Keratinocyte (primary cell): ENCODE measurements around the gene DEPDC7. TPM values are rescaled to one million over a fixed set of nuclear protein-coding genes. Genes with fewer than 3 reads are reported as not detected.
"Not testable (repeated sequence)": the region's sequence is repeated elsewhere in the genome, so short reads cannot be mapped to it uniquely, and the experiment has no call there.

ENCODE experiments used
- DNase-seq: peaks from one replicate; pipeline ENCODE4 v3.0.0-alpha.2; 2011; ENCODE audit warnings: low read depth, missing footprints, low spot score
- FAIRE-seq: peaks from 2 replicates; lab custom pipeline; 2011; peaks lifted over from hg19 to GRCh38; lab: Jason Lieb, UNC
- H2AFZ ChIP-seq: 2 replicates; pipeline ENCODE4 v1.6.0; 2012; ENCODE audit warnings: low read length, control low read depth, inconsistent platforms; ENCODE audit not compliant: control insufficient read depth
- H3K27ac ChIP-seq: 2 replicates; pipeline ENCODE4 v1.5.1; 2011; ENCODE audit warnings: low read length; ENCODE audit not compliant: control insufficient read depth, insufficient read depth
- H3K27me3 ChIP-seq: 3 replicates; pipeline ENCODE4 v1.6.0; 2011; ENCODE audit warnings: low read length; ENCODE audit not compliant: control insufficient read depth, insufficient read depth; ENCODE audit errors: extremely low read depth
- H3K36me3 ChIP-seq, 2 experiments: 2 replicates in 1 of 2; 3 replicates in 1 of 2; pipeline ENCODE4 v1.5.1; 2011; ENCODE audit warnings: low read length in 2 of 2, mild to moderate bottlenecking in 1 of 2; ENCODE audit not compliant: control insufficient read depth in 2 of 2, insufficient read depth in 2 of 2; ENCODE audit errors: extremely low read depth in 1 of 2
- H3K4me1 ChIP-seq: 3 replicates; pipeline ENCODE4 v1.5.1; 2011; ENCODE audit warnings: low read length; ENCODE audit not compliant: control insufficient read depth, insufficient read depth; ENCODE audit errors: extremely low read depth
- H3K4me2 ChIP-seq: 3 replicates; pipeline ENCODE4 v1.6.0; 2011; ENCODE audit warnings: low read depth, low read length; ENCODE audit not compliant: control insufficient read depth, insufficient read depth; ENCODE audit errors: extremely low read depth
- H3K4me3 ChIP-seq, 3 experiments: fragments of 200-600 bp in 1 of 3; sonication (generic) in 1 of 3; 2 replicates in 2 of 3; 3 replicates in 1 of 3; pipeline ENCODE4 v1.5.1; 2011 to 2016; ENCODE audit warnings: low read length in 3 of 3, mild to moderate bottlenecking in 3 of 3, control low read depth in 2 of 3, inconsistent platforms in 1 of 3, low read depth in 1 of 3, mixed read lengths in 1 of 3, mixed run types in 1 of 3, moderate library complexity in 1 of 3; ENCODE audit not compliant: control insufficient read depth in 2 of 3, insufficient read depth in 2 of 3; ENCODE audit errors: extremely low read depth in 1 of 3
- H3K79me2 ChIP-seq: 2 replicates; pipeline ENCODE4 v1.6.0; 2012; ENCODE audit warnings: low read length; ENCODE audit not compliant: control insufficient read depth, insufficient read depth
- H3K9ac ChIP-seq: 3 replicates; pipeline ENCODE4 v1.6.0; 2011; ENCODE audit warnings: low read length; ENCODE audit not compliant: control insufficient read depth, insufficient read depth; ENCODE audit errors: extremely low read depth
- H3K9me1 ChIP-seq: 3 replicates; pipeline ENCODE4 v1.6.0; 2011; ENCODE audit warnings: low read length; ENCODE audit not compliant: control insufficient read depth, insufficient read depth; ENCODE audit errors: extremely low read depth
- H3K9me3 ChIP-seq: 2 replicates; pipeline ENCODE4 v1.5.1; 2012; ENCODE audit warnings: low read depth, low read length; ENCODE audit not compliant: control insufficient read depth
- H4K20me1 ChIP-seq: 3 replicates; pipeline ENCODE4 v1.6.0; 2011; ENCODE audit warnings: low read length; ENCODE audit not compliant: control insufficient read depth, insufficient read depth; ENCODE audit errors: extremely low read depth
- CTCF ChIP-seq, 3 experiments: IDR thresholded peaks in 1 of 3; conservative IDR thresholded peaks in 1 of 3; optimal IDR thresholded peaks in 1 of 3; 2 replicates in 2 of 3; 3 replicates in 1 of 3; pipeline versions ENCODE3 to v1.5.1; 2011; ENCODE audit warnings: low read length in 3 of 3, mild to moderate bottlenecking in 3 of 3, moderate library complexity in 2 of 3, control low read depth in 1 of 3, inconsistent platforms in 1 of 3; ENCODE audit not compliant: insufficient read depth in 2 of 3; ENCODE audit errors: extremely low read depth in 1 of 3
- EZH2 ChIP-seq: IDR thresholded peaks from one replicate; pipeline ENCODE4 v1.6.1; 2012; ENCODE audit warnings: inconsistent platforms, mild to moderate bottlenecking, low read length, moderate library complexity
- dilution Hi-C: fragments of 300-500 bp; cut with MboI; formaldehyde crosslinking; loops from one replicate; pipeline ENCODE4 v1.7.0; 2020; ENCODE audit warnings: low sequenced_read_pairs; ENCODE audit not compliant: extremely low pct_ligation_motif_present
- polyA plus RNA-seq, 5 experiments: library from polyadenylated mRNA; depleted of rRNA in 3 of 5; stranded (reverse) in 3 of 5; stranded (forward) in 1 of 5; unstranded in 1 of 5; fragments of >200 nt; gene quantifications; 1 replicate in 1 of 5; 2 replicates in 3 of 5; 3 replicates in 1 of 5; pipeline versions ENCODE4 v1.2.1 to v1.2.3, GENCODE V29; 2011 to 2012; ENCODE audit warnings: missing spikeins in 2 of 5, low read depth in 1 of 5, low replicate concordance in 1 of 5

The DEPDC7 gene
- polyA plus RNA-seq, 1 donor (not counting 4 experiments of a cell fraction or from before 2014, with no cell fraction given) = 29.8 TPM

- H3K27ac ChIP-seq, FAIRE-seq: not testable (repeated sequence)
Observed at GRCh38 chr11:33049565-33050408, 34.1 kb downstream of the DEPDC7 start.

GRCh38 chr11:33052231-33052630 lies 36.6 kb downstream of the DEPDC7 start:
- H3K36me3 ChIP-seq = peaks cover 9 to 12% of the 10 kb centered on the region in 2 experiments

More at GRCh38 chr11:33049565-33050408, 34.1 kb downstream of the DEPDC7 start:
- DNase-seq, H4K20me1 ChIP-seq, H3K9ac ChIP-seq, H3K4me3 ChIP-seq, H2AFZ ChIP-seq, H3K27me3 ChIP-seq, H3K9me1 ChIP-seq, dilution Hi-C loops, H3K9me3 ChIP-seq, H3K4me2 ChIP-seq, H3K79me2 ChIP-seq: not testable (repeated sequence)
- Histone ChIP-seq H3K4me1 (peaks cover 19% of the 10 kb centered on the region), H3K36me3 (peaks cover 3 to 15% of the 10 kb centered on the region in 2 experiments)

More at GRCh38 chr11:33052231-33052630, 36.6 kb downstream of the DEPDC7 start:
- DNase-seq (no peak), FAIRE-seq (no peak)
- Histone ChIP-seq H3K9ac (no peak overlapping the region), H3K4me2 (no peak overlapping the region), H2AFZ (no peak overlapping the region), H4K20me1 (no peaks in the 10 kb centered on the region), H3K27me3 (no peaks in the 10 kb centered on the region), H3K27ac (no peak overlapping the region), H3K9me1 (peaks cover 2% of the 10 kb centered on the region), H3K9me3 (no peaks in the 10 kb centered on the region), H3K79me2 (peaks cover 4% of the 10 kb centered on the region), H3K4me1 (no peaks in the 10 kb centered on the region), H3K4me3 (no peak overlapping the region)
- dilution Hi-C loops = no loop called here
- no peak for TF ChIP-seq EZH2
- TF ChIP-seq CTCF (optimal IDR thresholded peaks at IDR 0.05 in 1 of 3, IDR thresholded peaks at IDR 0.05 in 1 of 3, conservative IDR thresholded peaks at IDR 0.05 in 1 of 3; ENCODE audit: extremely low read depth in 1 of 3, insufficient read depth in 2 of 3, low read length in 3 of 3) = no peak
